RWPE2 (cell line): ENCODE measurements around the gene SORCS3.

Experiments
- ATAC-seq: fragments of 200-7000 bp; cut with Tn5 transposase; 3 replicates; pipeline ENCODE4 v1.9.1; 2021; ENCODE audit warnings: low read depth
- DNase-seq: peaks from one replicate; pipeline ENCODE4 v3.0.0-alpha.2; 2020; ENCODE audit warnings: low spot score
- H3K27ac ChIP-seq: fragments of 450-650 bp; 2 replicates; pipeline ENCODE4 v1.5.1; 2017; ENCODE audit warnings: mild to moderate bottlenecking; ENCODE audit not compliant: poor library complexity, severe bottlenecking
- H3K27me3 ChIP-seq: fragments of 250-450 bp; sonication (Bioruptor Pico); 2 replicates; pipeline ENCODE4 v1.5.1; 2021; ENCODE audit warnings: mild to moderate bottlenecking, moderate library complexity; ENCODE audit not compliant: insufficient read depth, poor library complexity, severe bottlenecking
- H3K36me3 ChIP-seq: fragments of 250-450 bp; sonication (Bioruptor Pico); 2 replicates; pipeline ENCODE4 v1.5.1; 2020; ENCODE audit warnings: low read depth, mild to moderate bottlenecking, moderate library complexity
- H3K4me1 ChIP-seq: fragments of 250-450 bp; sonication (Bioruptor Pico); 2 replicates; pipeline ENCODE4 v1.5.1; 2021; ENCODE audit warnings: mild to moderate bottlenecking, moderate library complexity; ENCODE audit not compliant: insufficient read depth, poor library complexity, severe bottlenecking
- H3K4me3 ChIP-seq: fragments of 250-450 bp; sonication (Bioruptor Pico); 2 replicates; pipeline ENCODE4 v1.5.1; 2021; ENCODE audit warnings: mild to moderate bottlenecking, moderate library complexity; ENCODE audit not compliant: severe bottlenecking
- H3K9me3 ChIP-seq: fragments of 250-450 bp; sonication (Bioruptor Pico); 2 replicates; pipeline ENCODE4 v1.5.1; 2021; ENCODE audit warnings: mild to moderate bottlenecking, moderate library complexity; ENCODE audit not compliant: severe bottlenecking
- CTCF ChIP-seq: fragments of 450-650 bp; IDR thresholded peaks from one replicate; pipeline ENCODE4 v1.5.1; 2017; ENCODE audit warnings: mild to moderate bottlenecking, moderate library complexity; ENCODE audit not compliant: poor library complexity, severe bottlenecking

Gene SORCS3

DNA sequence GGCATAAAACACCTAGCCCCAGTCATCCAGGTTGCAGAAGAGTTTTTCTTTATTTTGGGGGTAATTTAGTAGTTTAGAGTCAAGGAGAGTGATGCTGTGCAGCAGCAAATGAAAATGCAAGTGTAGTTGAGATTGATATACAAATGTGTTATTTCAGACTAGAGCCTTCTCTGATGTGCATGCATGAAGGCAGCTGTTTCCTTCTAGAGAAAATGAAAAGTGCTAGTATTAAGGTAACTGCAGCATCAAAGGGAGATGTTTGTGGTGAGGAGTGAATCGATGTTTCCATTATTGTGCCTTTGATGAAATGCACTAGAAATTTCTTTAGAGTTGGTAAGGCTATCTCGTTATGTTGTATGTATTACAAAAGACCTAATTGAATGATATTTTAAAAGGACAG, 339.3 kb downstream of the SORCS3 start:
- H3K4me3 ChIP-seq: no peak overlapping the region
- H3K27me3 ChIP-seq: no peaks in the 10 kb centered on the region
- no peak overlapping the region for H3K27ac ChIP-seq
- ATAC-seq: no peak
- H3K4me1 ChIP-seq: no peaks in the 10 kb centered on the region
- H3K36me3 ChIP-seq: no peaks in the 10 kb centered on the region
- peaks cover 3% of the 10 kb centered on the region for H3K9me3 ChIP-seq
- DNase-seq: no peak
- TF ChIP-seq CTCF: no peak

GRCh38 chr10:104981995-104982394, 340.9 kb downstream of the SORCS3 start:
- DNase-seq: no peak
- H3K9me3 ChIP-seq: peaks cover 3% of the 10 kb centered on the region
- no peaks in the 10 kb centered on the region for H3K27me3 ChIP-seq
- no peak for ATAC-seq
- no peak overlapping the region for H3K4me3 ChIP-seq
- no peaks in the 10 kb centered on the region for H3K36me3 ChIP-seq
- no peaks in the 10 kb centered on the region for H3K4me1 ChIP-seq
- no peak overlapping the region for H3K27ac ChIP-seq
- no peak for TF ChIP-seq CTCF

DNA sequence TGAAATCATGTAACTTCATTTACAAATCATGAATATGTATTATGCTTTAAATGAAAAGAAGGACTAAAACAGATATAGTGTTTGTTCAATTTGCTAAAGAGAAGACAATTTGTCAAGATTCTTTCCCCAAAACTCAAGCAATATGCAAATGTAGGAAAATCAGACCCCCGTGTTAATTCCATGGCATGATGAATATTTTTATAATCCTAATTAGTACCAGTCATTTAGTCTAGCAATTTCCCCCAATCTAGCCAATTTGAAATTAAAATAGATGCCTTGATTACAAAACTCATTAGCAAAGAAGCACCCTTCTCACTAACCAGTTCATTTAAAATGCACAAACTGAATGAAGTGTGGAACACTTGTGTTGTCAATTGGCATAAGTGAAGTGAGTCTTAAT, 347.6 kb downstream of the SORCS3 start:
- DNase-seq (no peak), ATAC-seq (no peak)
- Histone ChIP-seq H3K27ac (no peak overlapping the region), H3K27me3 (no peaks in the 10 kb centered on the region), H3K4me3 (no peak overlapping the region), H3K9me3 (peaks cover 3% of the 10 kb centered on the region), H3K4me1 (no peaks in the 10 kb centered on the region), H3K36me3 (no peaks in the 10 kb centered on the region)
- TF ChIP-seq CTCF: no peak

DNA sequence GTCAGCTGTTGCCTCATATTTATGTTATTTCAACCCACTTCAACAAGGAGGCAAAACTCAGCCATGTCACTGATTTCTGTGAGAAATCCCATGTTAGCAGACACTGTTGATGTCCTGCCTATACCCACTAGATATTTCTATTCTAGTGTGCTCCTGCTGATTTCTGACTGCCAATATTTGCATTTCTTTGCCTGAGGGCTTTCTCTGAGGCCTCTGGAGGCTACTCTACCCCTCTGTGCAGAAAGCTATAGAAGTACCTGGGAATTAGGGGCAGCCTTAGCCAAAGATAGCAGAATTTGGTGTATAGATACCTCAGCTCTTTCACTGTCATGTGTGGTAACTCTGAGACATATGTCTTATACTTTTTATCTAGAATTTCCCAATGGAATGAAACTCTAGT, 348.8 kb downstream of the SORCS3 start:
- Histone ChIP-seq H3K27ac (no peak overlapping the region), H3K4me3 (no peak overlapping the region), H3K36me3 (no peaks in the 10 kb centered on the region), H3K9me3 (peaks cover 3% of the 10 kb centered on the region), H3K27me3 (no peaks in the 10 kb centered on the region), H3K4me1 (no peaks in the 10 kb centered on the region)
- no peak for ATAC-seq
- DNase-seq: no peak
- no peak for TF ChIP-seq CTCF

- Histone ChIP-seq H3K36me3 (no peaks in the 10 kb centered on the region), H3K4me3 (no peak overlapping the region), H3K4me1 (no peaks in the 10 kb centered on the region), H3K27ac (no peak overlapping the region), H3K27me3 (no peaks in the 10 kb centered on the region), H3K9me3 (no peaks in the 10 kb centered on the region)
- no peak for ATAC-seq
- no peak for DNase-seq
- no peak for TF ChIP-seq CTCF
These were observed 352.0 kb downstream of the SORCS3 start for GRCh38 chr10:104993085-104993484.
